Kidney (tissue), 14 donors: ENCODE measurements around the gene TAF1. TPM values are rescaled to one million over a fixed set of nuclear protein-coding genes. Genes with fewer than 3 reads are reported as not detected.

Experiments used
- DNase-seq, 5 donors: peaks; one replicate each; pipeline ENCODE4 v3.0.0-alpha.2; 2013 to 2020
- FAIRE-seq: peaks from 2 replicates; lab custom pipeline; 2012; peaks lifted over from hg19 to GRCh38; lab: Jason Lieb, UNC
- H3K27ac ChIP-seq, 2 donors: one replicate each; pipeline ENCODE4 v1.7.0; 2013; ENCODE audit warnings: low read depth in 2 of 2, low read length in 2 of 2, inconsistent platforms in 1 of 2
- H3K27me3 ChIP-seq: one replicate; pipeline ENCODE4 v1.7.1; 2013; ENCODE audit warnings: low read length, inconsistent platforms; ENCODE audit not compliant: control insufficient read depth, insufficient read depth
- H3K36me3 ChIP-seq, 3 donors: one replicate each; pipeline versions ENCODE4 v1.7.0 to v1.7.1; 2013; ENCODE audit warnings: low read length in 3 of 3, control low read depth in 1 of 3, inconsistent platforms in 1 of 3; ENCODE audit not compliant: insufficient read depth in 3 of 3, control insufficient read depth in 2 of 3
- H3K4me1 ChIP-seq, 3 donors: one replicate each; pipeline versions ENCODE4 v1.7.0 to v1.7.1; 2013; ENCODE audit warnings: low read length in 3 of 3, inconsistent platforms in 1 of 3, low read depth in 1 of 3; ENCODE audit not compliant: control insufficient read depth in 2 of 3, insufficient read depth in 2 of 3
- H3K4me3 ChIP-seq, 3 donors: one replicate each; pipeline versions ENCODE4 v1.7.0 to v1.8.1; 2013; ENCODE audit warnings: low read length in 3 of 3, control low read depth in 1 of 3, inconsistent platforms in 1 of 3
- H3K9ac ChIP-seq, 3 donors: one replicate each; pipeline versions ENCODE4 v1.7.0 to v1.7.1; 2013; ENCODE audit warnings: low read length in 3 of 3, control low read depth in 1 of 3, inconsistent platforms in 1 of 3
- H3K9me3 ChIP-seq, 3 donors: one replicate each; pipeline versions ENCODE4 v1.7.0 to v1.7.1; 2013; ENCODE audit warnings: low read length in 3 of 3, control low read depth in 1 of 3, inconsistent platforms in 1 of 3; ENCODE audit not compliant: control insufficient read depth in 2 of 3, insufficient read depth in 1 of 3
- CTCF ChIP-seq: IDR thresholded peaks from 3 replicates; pipeline ENCODE4 v1.5.1; 2012; ENCODE audit warnings: mild to moderate bottlenecking, moderate library complexity, borderline replicate concordance; ENCODE audit not compliant: insufficient read depth; ENCODE audit errors: extremely low read depth
- intact Hi-C: fragments of 100-400 bp; cut with DNase I; formaldehyde crosslinking; loops from one replicate; pipeline ENCODE4 v1.11.1; 2022
- polyA plus RNA-seq: library from polyadenylated mRNA; stranded (reverse); fragments of 350-450 nt; fragmentation: Illumina TruSeq; extraction: RNeasy Lipid Tissue Mini Kit (QIAGEN cat#74804); gene quantifications from one replicate; pipeline ENCODE4 v1.2.3, GENCODE V29; 2014; ENCODE audit warnings: low read depth, low replicate concordance; ENCODE audit not compliant: insufficient read depth
- total RNA-seq: library from RNA; stranded (reverse); fragmentation: NEBNext Ultra II Directional; extraction: Animal tissue kit (Norgen Biotek cat#: 25700); gene quantifications from one replicate; pipeline ENCODE4 v1.2.1, GENCODE V29; 2021
- donor health status: control.
- donor health status: control.
- donor health status: control.
- donor health status: control.
- donor health status: control.
- donor health status: DM: yes; HTN: yes; CAD: no.
- donor health status: Normal renal cell carcinoma (clear cell type).

Gene TAF1
- total and polyA plus RNA-seq, 2 donors from 2014 or later, result 4.0 to 45.0 TPM

GRCh38 chrX:71514367-71515037, 148.3 kb downstream of the TAF1 start:
- Histone ChIP-seq H3K4me1 (no peaks in the 10 kb centered on the region), H3K9me3 (no peaks in the 10 kb centered on the region), H3K27me3 (no peaks in the 10 kb centered on the region), H3K9ac (no peak overlapping the region), H3K4me3 (no peak overlapping the region), H3K27ac (no peak overlapping the region), H3K36me3 (no peaks in the 10 kb centered on the region)
- DNase-seq (no peak), FAIRE-seq (no peak)
- intact Hi-C loops, result no loop called here
- TF ChIP-seq CTCF, result no peak

- no peaks in the 10 kb centered on the region for H3K4me1 ChIP-seq
- TF ChIP-seq CTCF, result no peak
- no peaks in the 10 kb centered on the region for H3K27me3 ChIP-seq
- H3K4me3 ChIP-seq, result no peak overlapping the region
- H3K27ac ChIP-seq, result no peak overlapping the region
- H3K36me3 ChIP-seq, result no peaks in the 10 kb centered on the region
- DNase-seq (no peak), FAIRE-seq (no peak)
- intact Hi-C loops, result no loop called here
- H3K9ac ChIP-seq, result no peak overlapping the region
- no peaks in the 10 kb centered on the region for H3K9me3 ChIP-seq
Observed at GRCh38 chrX:71515038-71515396, 148.9 kb downstream of the TAF1 start.

Other genes starting within 250 kb of the TAF1 start
- 42.7 TPM for gene MED12, start 247.8 kb upstream of the TAF1 start, total RNA-seq
- 5.2 TPM for gene MED12, start 247.8 kb upstream of the TAF1 start, polyA plus RNA-seq
- 0.82 TPM for gene NLGN3, start 221.5 kb upstream of the TAF1 start, total RNA-seq
- gene NLGN3, start 221.5 kb upstream of the TAF1 start, polyA plus RNA-seq, result 0.97 TPM
- 22.4 TPM for gene GJB1, start 143.1 kb upstream of the TAF1 start, total RNA-seq
- gene GJB1, start 143.1 kb upstream of the TAF1 start, polyA plus RNA-seq, result 59.0 TPM
- gene ZMYM3, start 112.2 kb upstream of the TAF1 start, total RNA-seq, result 26.7 TPM
- gene ZMYM3, start 112.2 kb upstream of the TAF1 start, polyA plus RNA-seq, result 9.7 TPM
- gene NONO, start 82.7 kb upstream of the TAF1 start, total RNA-seq, result 225 TPM
- 126 TPM for gene NONO, start 82.7 kb upstream of the TAF1 start, polyA plus RNA-seq
- gene ITGB1BP2, start 64.6 kb upstream of the TAF1 start, total RNA-seq, result 1.8 TPM
- 1.8 TPM for gene ITGB1BP2, start 64.6 kb upstream of the TAF1 start, polyA plus RNA-seq
- gene OGT, start 166.7 kb downstream of the TAF1 start, total RNA-seq, result 147 TPM
- 32.2 TPM for gene OGT, start 166.7 kb downstream of the TAF1 start, polyA plus RNA-seq
- gene GCNA, start 212.1 kb downstream of the TAF1 start, total RNA-seq, result 2.7 TPM
- 1.6 TPM for gene GCNA, start 212.1 kb downstream of the TAF1 start, polyA plus RNA-seq